HCT116 (cell line): ENCODE results near the gene SULT1A2. TPM values are rescaled to one million over a fixed set of nuclear protein-coding genes. Genes with fewer than 3 reads are reported as not detected.
"Not testable (repeated sequence)": the region's sequence is repeated elsewhere in the genome, so short reads cannot be mapped to it uniquely, and the experiment has no call there.

Experiments used
- ATAC-seq: fragments of 200-7000 bp; cut with Tn5 transposase; 2 replicates; pipeline ENCODE4 v1.9.1; 2020; ENCODE audit warnings: mild to moderate bottlenecking, moderate library complexity
- BruUV-seq: library from RNA; stranded (reverse); fragments of 400-500 nt; replicated peaks from 2 replicates; lab custom pipeline; 2021; lab: Mats Ljungman, UMichigan
- CTCF ChIA-PET: fragments of 300-600 bp; sonication (Branson Sonifier 250); formaldehyde crosslinking; loops from one replicate; lab custom pipeline; 2021; ENCODE audit warnings: antibody characterized with exemption; lab: Charles Lee
- POLR2A ChIA-PET: fragments of 300-600, 350-600 bp; sonication (Branson Sonifier 250); formaldehyde crosslinking; loops from one replicate; lab custom pipeline; 2021; ENCODE audit warnings: antibody characterized with exemption; lab: Charles Lee
- RAD21 ChIA-PET, 2 experiments: fragments of 300-600 bp; sonication (Branson Sonifier 250); formaldehyde crosslinking; loops; one replicate each; lab custom pipeline; 2023; ENCODE audit warnings: low total read pairs in 2 of 2; ENCODE audit not compliant: uncharacterized antibody in 2 of 2, unreplicated experiment in 2 of 2, low non-redundant PET in 1 of 2; lab: Charles Lee
- DNase-seq: peaks from one replicate; pipeline ENCODE4 v3.0.0-alpha.2; 2010; ENCODE audit warnings: low read depth, low spot score
- H2AFZ ChIP-seq: fragments of 200-600 bp; shearing (Covaris generic), sonication (generic); 2 replicates; pipeline ENCODE4 v1.6.1; 2017; ENCODE audit warnings: low read depth, mixed run types, mixed read lengths, antibody characterized with exemption, low read length; ENCODE audit not compliant: poor library complexity, severe bottlenecking
- H3K27ac ChIP-seq: 2 replicates; pipeline ENCODE4 v1.5.1; 2012; ENCODE audit warnings: low read depth, low read length
- H3K27me3 ChIP-seq: fragments of 200-600 bp; sonication (generic); 2 replicates; pipeline ENCODE4 v1.6.1; 2016; ENCODE audit warnings: mixed run types, low read length, mixed read lengths; ENCODE audit not compliant: insufficient read depth
- H3K36me3 ChIP-seq, 2 experiments: fragments of 200-500 bp in 1 of 2; fragments of 200-600 bp in 1 of 2; sonication (Bioruptor generic) in 1 of 2; sonication (generic) in 1 of 2; 2 replicates each; pipeline versions ENCODE4 v1.5.1 to v1.6.1; 2014 to 2016; ENCODE audit warnings: low read length in 2 of 2, inconsistent platforms in 1 of 2, mixed read lengths in 1 of 2, mixed run types in 1 of 2; ENCODE audit not compliant: insufficient read depth in 2 of 2, control insufficient read depth in 1 of 2
- H3K4me1 ChIP-seq, 2 experiments: fragments of 200-600 bp in 1 of 2; sonication (generic) in 1 of 2; 2 replicates each; pipeline versions ENCODE4 v1.5.1 to v1.6.1; 2012 to 2017; ENCODE audit warnings: low read length in 2 of 2, inconsistent platforms in 1 of 2, mild to moderate bottlenecking in 1 of 2, mixed read lengths in 1 of 2, mixed run types in 1 of 2, moderate library complexity in 1 of 2; ENCODE audit not compliant: insufficient read depth in 2 of 2, control insufficient read depth in 1 of 2
- H3K4me2 ChIP-seq: fragments of 200-600 bp; sonication (generic); 2 replicates; pipeline ENCODE4 v1.6.1; 2017; ENCODE audit warnings: mixed run types, low read length, mixed read lengths
- H3K4me3 ChIP-seq, 2 experiments: fragments of 200-600 bp in 1 of 2; sonication (generic) in 1 of 2; replicated peaks in 1 of 2; 2 replicates each; pipeline ENCODE4 v1.5.1; 2011 to 2016; ENCODE audit warnings: low read length in 2 of 2, control low read depth in 1 of 2, low read depth in 1 of 2, mild to moderate bottlenecking in 1 of 2, mixed read lengths in 1 of 2, mixed run types in 1 of 2
- H3K79me2 ChIP-seq: fragments of 200-600 bp; sonication (generic); 2 replicates; pipeline ENCODE4 v1.6.1; 2017; ENCODE audit warnings: mild to moderate bottlenecking, mixed run types, low read length, moderate library complexity, mixed read lengths; ENCODE audit not compliant: insufficient read depth
- H3K9ac ChIP-seq: fragments of 200-600 bp; sonication (generic); 2 replicates; pipeline ENCODE4 v1.6.1; 2016; ENCODE audit warnings: low read length, mixed read lengths
- H3K9me2 ChIP-seq: fragments of 200-600 bp; sonication (generic), shearing (Covaris generic); 2 replicates; pipeline ENCODE4 v1.6.1; 2017; ENCODE audit warnings: mixed run types, mild to moderate bottlenecking, moderate library complexity; ENCODE audit not compliant: insufficient read depth
- H3K9me3 ChIP-seq, 2 experiments: fragments of 200-500 bp in 1 of 2; fragments of 200-600 bp in 1 of 2; sonication (Bioruptor generic) in 1 of 2; sonication (generic) in 1 of 2; 2 replicates each; pipeline ENCODE4 v1.6.1; 2014 to 2017; ENCODE audit warnings: low read length in 2 of 2, mixed read lengths in 2 of 2, inconsistent platforms in 1 of 2, low read depth in 1 of 2, mild to moderate bottlenecking in 1 of 2, mixed run types in 1 of 2, moderate library complexity in 1 of 2; ENCODE audit not compliant: control insufficient read depth in 1 of 2, insufficient read depth in 1 of 2
- H4K20me1 ChIP-seq: fragments of 200-600 bp; sonication (generic), shearing (Covaris generic); 2 replicates; pipeline ENCODE4 v1.6.1; 2017; ENCODE audit warnings: mixed run types, mild to moderate bottlenecking, moderate library complexity; ENCODE audit not compliant: insufficient read depth
- intact Hi-C: fragments of 100-400 bp; cut with micrococcal nuclease; formaldehyde crosslinking; loops from 2 replicates; pipeline ENCODE4 v1.10.0; 2022
- total RNA-seq: library from RNA; stranded (reverse); gene quantifications from one replicate; pipeline ENCODE4 v1.2.1, GENCODE V29; 2021; ENCODE audit not compliant: unreplicated experiment

Gene SULT1A2
- total RNA-seq, 1 experiment from 2014 or later, result 1.9 TPM

- CTCF ChIA-PET, H3K79me2 ChIP-seq, H3K9ac ChIP-seq, BruUV-seq, intact Hi-C loops, H3K36me3 ChIP-seq, H2AFZ ChIP-seq, DNase-seq, H3K4me3 ChIP-seq, H3K9me2 ChIP-seq, POLR2A ChIA-PET, RAD21 ChIA-PET, H3K27me3 ChIP-seq, H3K9me3 ChIP-seq, ATAC-seq, H4K20me1 ChIP-seq, H3K4me2 ChIP-seq, H3K27ac ChIP-seq: not testable (repeated sequence)
- H3K4me1 ChIP-seq, result peaks cover 7 to 18% of the 10 kb centered on the region in 2 experiments; a peak in 3 of 4 replicates
These were observed 11.6 kb upstream of the SULT1A2 start for GRCh38 chr16:28608496-28608808.

- H3K9me3 ChIP-seq, H3K4me2 ChIP-seq, H3K9me2 ChIP-seq, DNase-seq, H3K27me3 ChIP-seq, H3K27ac ChIP-seq, RAD21 ChIA-PET, H3K4me3 ChIP-seq, BruUV-seq, H3K9ac ChIP-seq, H4K20me1 ChIP-seq, POLR2A ChIA-PET, H2AFZ ChIP-seq, H3K79me2 ChIP-seq, H3K36me3 ChIP-seq, ATAC-seq, intact Hi-C loops, CTCF ChIA-PET: not testable (repeated sequence)
- H3K4me1 ChIP-seq, result peaks cover 7 to 18% of the 10 kb centered on the region in 2 experiments; a peak in 3 of 4 replicates
These were observed 11.0 kb upstream of the SULT1A2 start for GRCh38 chr16:28607681-28608495.
